ENCODE measurements around the gene SS18L1.

DNA sequence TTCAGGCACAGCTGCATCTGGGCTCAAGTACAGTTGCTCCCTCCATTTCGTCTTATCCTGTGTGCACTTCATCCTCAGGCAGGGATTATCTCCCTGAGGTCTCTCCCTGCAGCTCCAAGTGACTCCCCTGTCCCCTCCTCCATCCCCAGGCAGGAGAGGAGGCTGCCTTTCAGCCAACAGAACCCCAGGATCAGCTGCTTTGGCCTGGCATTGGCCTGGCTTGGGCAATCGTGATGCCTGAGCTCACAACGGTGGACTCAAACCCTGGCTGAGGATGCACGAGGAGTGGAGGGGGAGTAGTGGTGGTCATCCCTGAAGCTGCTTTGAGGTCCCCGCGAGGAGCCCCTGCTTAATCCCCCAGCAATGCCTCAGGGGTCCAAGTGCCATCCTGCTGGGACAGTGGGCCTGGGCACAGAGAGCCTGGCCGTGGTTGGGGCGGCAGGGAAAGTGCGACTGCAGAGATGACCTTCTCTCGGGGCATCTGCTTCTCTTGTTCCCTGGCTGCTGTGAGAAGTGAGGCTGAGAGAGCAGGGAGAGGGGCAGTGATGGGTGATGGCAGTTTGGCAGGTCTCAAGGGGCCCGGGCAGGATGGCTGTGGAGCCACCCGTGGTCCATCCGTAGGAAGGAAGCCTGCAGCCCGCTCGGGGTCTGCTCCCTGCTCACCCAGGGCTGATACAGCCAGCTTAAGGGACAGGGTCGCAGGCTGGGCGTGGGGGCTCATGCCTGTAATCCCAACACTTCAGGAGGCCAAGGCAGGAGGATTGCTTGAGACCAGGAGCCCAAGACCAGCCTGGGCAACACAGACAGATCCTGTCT, 82.5 kb downstream of the SS18L1 start:
- TF ChIP-seq GATA2 (IDR thresholded peaks at IDR 0.05; ENCODE audit: low read depth, low read length), result no peak
- TF ChIP-seq GATA3 (IDR thresholded peaks at IDR 0.05; ENCODE audit: low read depth, low read length), result no peak
